Skeletal muscle cell (primary cell): ENCODE results near the gene MAP3K21.

Source experiments
- DNase-seq: peaks from one replicate; pipeline ENCODE4 v3.0.0-alpha.2; 2010; ENCODE audit warnings: low read depth
- H3K4me3 ChIP-seq: 2 replicates; pipeline ENCODE4 v1.5.1; 2011; ENCODE audit warnings: low read depth, mild to moderate bottlenecking, control low read depth, low read length, moderate library complexity

The MAP3K21 gene

DNA sequence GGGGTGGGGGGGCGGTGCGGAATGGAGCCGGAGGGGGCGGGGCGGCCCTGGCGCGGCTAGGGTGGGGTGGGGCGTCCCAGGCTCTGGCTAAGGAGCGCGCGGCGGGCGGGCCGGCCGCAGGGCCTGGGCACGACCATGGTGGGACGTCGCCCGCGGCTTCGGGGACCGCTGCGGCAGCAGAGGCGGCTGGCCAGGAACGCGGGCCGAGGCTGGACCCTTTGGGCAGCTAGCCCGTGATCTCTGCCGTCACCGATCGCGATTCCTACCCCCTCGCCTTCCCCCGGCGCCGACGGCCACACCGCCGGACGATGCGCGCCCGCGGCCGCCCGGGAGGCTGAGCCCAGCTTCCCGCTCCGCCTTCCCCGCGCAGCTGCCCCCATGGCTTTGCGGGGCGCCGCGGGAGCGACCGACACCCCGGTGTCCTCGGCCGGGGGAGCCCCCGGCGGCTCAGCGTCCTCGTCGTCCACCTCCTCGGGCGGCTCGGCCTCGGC lies at the start of gene MAP3K21:
Gene MAP3K21, plus strand, starts transcription at position 74 of the 491 bp plus-strand sequence. Its CDS starts 305 bp downstream, at position 379.
- DNase-seq = no peak
- H3K4me3 ChIP-seq = peak within 1 kb of the TSS; percentile 52

DNA sequence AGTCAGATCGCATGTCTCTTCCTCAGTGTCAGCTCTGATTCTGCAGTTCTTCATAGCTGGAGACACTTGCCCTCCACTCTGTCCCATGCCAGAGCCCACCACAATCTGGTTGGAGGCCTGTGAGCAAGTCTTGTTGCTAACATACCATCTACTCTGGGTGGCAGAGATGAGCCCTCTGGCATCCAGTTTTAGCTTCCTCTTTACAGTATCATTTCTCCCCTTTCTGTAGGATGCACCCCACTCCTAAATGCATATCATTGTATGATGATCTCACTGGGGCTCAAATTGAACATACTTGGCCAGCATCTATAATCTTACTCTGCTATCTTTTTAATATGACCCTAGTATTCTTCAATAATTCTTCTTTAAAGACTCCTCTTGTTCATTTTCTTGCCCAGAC lies 48.9 kb upstream of the MAP3K21 start:
- H3K4me3 ChIP-seq = no peak overlapping the region
- DNase-seq = no peak

DNA sequence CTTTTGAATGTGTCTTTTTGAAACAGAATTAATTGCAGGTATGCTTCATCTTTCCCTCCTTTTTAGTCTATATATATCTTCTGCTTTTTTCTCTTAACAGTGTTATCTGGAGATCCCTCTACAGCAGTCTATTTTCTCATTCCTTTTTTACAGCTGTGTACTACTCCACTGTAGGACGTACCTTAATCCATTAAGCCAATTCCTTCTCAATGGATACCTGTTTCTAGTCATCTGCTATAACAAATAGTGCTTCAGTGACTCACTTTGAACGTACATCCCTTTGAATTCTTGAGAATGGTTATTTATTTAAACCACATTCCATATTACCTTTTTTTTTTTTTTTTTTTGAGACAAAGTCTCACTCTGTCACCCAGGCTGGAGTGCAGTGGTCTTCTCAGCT lies 47.6 kb upstream of the MAP3K21 start:
- H3K4me3 ChIP-seq = no peak overlapping the region
- DNase-seq = no peak

DNA sequence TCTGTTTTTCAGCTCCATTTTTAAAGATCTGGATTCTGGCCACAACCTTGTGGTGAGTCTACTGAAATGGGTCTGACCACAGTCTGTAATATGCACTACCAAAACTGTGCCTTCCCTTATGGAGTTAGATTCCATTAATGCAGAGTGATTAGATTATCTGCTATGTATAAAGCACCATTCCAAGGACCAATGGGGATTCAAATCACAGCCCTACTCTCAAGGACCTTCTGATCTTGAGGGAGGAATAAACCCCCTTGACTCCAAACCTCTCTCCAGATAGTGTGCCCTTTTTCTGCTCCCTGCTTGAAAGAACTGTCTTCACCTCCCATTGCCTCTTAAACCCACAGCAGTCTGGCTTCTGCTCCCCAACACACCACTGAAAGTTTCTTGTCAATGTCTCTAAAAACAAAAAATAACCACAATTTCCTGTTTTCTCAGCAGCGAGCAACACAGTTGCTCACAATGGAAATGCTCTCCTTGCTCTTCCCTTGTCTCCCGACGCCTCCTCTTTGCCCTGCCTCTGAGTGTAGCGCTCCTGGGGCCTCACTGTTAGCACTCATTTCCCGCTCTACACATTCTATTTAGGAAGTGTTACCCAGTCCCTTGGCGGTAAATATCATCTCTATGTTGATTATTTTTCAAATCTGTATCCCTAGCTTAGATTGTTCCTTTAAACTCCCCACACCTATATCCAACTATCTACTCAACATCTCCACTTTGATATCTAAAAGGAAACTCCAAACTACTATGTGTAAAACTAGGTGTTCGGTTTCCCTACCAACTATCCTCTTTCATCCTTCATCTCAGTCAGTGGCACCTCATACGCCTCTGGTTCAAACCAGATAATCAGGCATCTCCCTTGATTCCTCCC lies 45.6 kb upstream of the MAP3K21 start:
- no peak for DNase-seq

DNA sequence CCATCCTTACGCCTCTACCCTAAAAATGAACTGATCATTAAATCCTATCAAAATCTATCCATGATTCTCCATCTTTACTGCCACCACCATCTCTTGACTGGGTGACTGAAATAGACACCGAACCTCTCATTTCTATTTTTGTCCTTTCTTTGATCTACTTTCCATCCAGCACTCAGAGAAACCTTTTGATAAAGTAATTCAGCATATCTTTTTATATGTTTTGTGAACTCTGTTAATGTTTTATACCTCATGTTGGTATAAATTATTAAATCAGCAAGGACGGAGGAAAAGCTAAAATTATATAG lies 45.0 kb upstream of the MAP3K21 start:
- H3K4me3 ChIP-seq = no peak overlapping the region
- no peak for DNase-seq

More for the DNA sequence above, 45.6 kb upstream of the MAP3K21 start:
- no peak overlapping the region for H3K4me3 ChIP-seq

DNA sequence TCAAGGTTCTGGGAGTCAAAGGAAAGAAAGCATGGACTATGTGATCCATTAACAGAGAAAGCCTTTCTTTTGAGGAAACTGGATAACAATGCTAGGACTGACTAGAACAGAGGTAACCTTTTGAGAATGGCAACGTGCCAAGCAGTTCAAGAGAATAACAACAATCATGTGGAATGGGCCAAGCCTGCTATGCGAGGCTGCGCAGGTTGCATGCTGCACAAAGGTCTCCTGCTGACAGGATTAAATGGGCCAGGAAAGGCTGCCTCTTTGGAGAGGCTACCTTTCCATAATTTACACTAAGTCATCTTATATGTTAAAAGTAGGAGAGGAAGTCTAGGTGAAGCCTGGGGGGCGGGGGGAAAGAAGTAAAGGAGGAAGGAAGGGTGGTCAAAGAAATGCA lies 37.8 kb upstream of the MAP3K21 start:
- no peak for DNase-seq
- no peak overlapping the region for H3K4me3 ChIP-seq

DNA sequence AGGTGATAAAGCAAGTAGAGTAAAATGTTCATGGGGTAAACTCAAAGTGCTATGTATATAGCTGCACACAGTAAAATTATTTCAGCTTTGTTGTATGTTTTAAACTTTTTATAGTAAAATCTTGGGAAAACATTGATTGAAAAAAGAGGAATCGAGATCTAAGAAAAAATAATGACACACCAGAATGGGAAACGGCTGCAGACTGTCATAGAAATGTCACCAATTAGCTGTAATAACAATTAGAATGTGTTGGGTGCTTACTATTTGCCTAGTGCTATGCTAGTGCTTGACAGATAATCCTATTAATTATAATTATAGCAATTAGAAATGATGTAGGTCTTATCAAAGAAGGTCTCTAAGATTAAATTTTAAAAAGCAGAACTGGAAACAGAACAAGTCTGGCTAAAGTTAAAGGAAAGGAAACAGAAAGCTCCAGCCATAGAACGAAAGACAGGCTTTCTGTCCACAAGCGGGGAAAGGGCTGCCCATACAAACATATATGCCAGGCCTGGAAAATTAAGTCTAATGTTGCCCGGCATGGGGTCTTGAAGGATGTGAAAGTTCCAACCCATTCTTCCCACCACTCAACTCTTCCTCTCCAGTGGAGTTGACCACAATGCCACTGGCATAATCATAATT lies 37.0 kb upstream of the MAP3K21 start:
- no peak for DNase-seq
- no peak overlapping the region for H3K4me3 ChIP-seq

DNA sequence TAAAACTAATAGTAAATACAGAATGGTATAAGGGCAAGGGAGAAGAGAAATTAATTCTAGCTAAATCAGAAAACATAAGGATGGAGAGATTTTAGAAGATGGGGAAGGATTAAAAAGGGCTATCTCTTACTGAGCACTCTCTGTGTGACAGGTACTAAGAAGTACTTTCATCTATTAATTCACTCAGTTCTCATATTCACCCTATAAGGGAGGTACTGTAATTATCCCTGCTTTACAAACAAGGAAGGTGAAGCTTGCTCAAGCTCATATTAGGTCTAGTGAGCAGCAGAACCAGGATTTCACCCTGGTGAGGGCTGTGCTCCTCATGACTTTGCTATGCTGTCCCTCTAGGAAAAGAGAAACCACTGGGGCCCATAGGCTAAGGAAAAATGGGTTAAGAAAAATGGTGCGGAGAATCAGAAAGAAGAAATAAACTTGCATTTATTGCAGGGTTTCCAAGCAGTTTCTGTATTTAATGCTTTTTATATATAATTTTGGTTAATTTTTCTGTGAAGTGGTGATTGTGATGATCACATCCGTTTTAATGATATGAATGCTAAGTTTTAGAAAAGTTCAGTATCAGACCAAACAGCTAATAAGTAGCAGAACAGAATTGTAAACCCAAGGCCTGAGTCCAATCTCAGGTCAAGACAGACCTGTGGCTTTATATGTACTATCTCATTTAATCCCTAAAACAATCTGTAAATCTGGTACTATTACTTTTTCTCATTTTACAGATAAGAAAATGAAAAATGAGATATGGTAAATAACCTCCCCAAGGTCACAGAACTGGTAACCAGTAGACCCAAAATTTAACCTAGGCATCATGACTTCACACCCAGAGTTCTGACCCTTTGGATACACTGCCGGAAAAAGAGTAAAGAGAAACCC lies 33.7 kb upstream of the MAP3K21 start:
- no peak for DNase-seq
- H3K4me3 ChIP-seq = no peak overlapping the region

DNA sequence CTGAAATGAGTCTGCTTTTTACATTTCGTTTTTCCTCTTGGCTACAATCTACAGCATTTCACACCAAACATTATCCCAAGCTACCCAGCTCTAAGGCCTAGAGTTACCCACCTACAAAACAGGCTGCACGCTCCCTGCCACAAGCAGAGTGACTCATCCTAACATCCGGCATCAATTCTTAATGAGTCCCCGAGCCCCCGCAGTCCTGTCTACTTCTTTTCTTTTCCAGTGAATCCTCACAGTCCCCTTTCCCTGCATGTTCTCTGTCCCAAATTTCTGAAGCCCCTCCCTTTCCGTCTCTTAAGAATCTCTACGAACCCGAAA lies 32.6 kb upstream of the MAP3K21 start:
- DNase-seq = peak; percentile 22
- H3K4me3 ChIP-seq = peak overlapping the region; percentile 80

DNA sequence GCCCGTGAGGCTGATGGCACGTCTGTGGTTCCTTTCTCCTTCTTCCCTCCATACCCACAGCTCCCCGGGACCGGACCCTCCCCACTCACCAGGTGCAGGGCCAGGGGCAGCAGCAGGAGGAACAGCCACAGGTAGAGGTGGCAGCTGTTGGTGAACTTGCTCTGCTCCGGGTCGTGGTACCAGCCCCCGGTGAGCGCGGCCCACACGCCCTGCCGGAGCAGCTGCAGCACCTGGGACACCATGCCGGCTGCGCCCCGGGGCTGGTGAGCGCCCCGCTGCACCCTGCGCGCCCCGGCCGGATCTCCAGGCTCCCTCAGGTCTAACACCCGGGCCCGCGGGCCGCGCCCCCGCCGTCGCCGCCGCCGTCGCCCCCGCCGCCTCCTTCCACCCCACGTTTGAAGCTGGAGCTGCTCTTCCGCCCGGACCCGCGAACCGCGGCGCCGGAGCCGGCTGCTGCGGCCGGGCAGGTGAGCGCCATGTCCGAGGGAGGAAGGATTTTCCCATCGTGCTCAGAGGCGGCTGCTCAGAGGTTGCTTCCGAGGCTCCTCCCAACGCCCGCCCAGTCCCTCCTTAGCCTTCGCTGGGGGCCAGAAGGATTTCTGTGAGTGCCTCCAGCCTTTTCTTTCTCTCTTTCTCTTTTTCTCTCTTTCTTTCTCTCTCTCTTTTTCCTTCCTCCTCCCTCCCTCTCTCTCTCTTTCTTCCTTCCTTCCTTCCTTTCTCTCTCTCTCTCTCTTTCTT lies 32.1 kb upstream of the MAP3K21 start, which contains the start of gene PCNX2:
Gene PCNX2, minus strand, starts transcription at position 489 of the 738 bp plus-strand sequence. Its CDS starts 247 bp downstream, at position 242.
- peak within 1 kb of the TSS; percentile 80 for H3K4me3 ChIP-seq
- DNase-seq = no peak

DNA sequence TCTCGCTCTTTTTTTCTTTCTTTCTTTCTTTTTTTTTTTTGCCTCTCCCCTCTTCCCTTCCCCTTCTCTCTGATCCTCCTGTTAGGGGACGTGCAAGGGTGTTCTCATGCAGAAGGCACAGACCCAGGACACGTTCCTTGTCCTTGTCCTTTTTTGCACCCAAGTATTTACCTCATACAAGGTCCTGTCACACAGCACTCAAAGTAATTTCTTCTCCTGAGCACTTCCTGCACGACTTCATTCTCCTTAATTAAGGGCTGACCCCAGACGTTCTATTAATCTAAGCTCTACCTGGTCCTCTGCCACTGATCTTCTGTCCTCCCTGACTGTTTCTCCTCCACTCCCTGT lies 31.6 kb upstream of the MAP3K21 start:
- H3K4me3 ChIP-seq = peak overlapping the region; percentile 80
- DNase-seq = no peak

DNA sequence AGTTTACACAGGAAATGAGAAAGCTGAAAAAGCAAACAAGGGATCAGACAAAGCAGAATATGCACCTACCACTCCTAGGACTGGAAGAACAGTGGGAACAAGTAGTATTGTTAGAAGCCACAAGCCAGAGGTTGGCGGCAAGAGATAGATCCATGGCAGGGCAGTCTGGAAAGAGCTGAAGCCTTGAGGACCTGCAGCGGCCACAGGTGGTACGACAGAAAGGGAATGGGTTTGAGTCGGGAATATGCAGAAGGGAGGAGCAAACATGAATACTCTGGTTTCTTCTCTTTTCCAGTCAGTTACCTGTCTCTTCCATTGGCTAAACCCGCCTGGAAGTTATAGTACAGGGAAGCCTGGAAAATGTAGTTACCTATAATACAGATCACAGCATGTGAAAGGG lies 28.1 kb upstream of the MAP3K21 start:
- H3K4me3 ChIP-seq = no peak overlapping the region
- DNase-seq = no peak

DNA sequence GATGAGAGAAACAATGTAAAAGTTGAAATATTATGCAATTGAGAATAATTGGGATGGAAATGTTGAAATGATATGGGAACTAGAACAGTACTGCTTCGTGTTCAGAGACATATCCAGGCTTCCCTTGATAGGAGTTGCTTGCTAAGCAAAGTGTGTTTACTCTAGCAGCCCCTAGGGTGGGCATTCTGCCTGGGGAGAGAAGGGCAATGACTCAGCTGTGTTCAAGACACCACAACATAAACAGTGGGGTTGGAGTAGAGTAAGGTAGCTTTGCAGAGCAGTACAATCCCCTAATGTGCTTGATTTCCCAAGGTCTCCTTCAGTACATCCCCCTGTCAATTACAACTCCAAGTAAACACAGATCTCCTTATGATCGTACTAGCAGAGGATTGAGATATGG lies 27.2 kb upstream of the MAP3K21 start:
- DNase-seq = no peak
- no peak overlapping the region for H3K4me3 ChIP-seq

DNA sequence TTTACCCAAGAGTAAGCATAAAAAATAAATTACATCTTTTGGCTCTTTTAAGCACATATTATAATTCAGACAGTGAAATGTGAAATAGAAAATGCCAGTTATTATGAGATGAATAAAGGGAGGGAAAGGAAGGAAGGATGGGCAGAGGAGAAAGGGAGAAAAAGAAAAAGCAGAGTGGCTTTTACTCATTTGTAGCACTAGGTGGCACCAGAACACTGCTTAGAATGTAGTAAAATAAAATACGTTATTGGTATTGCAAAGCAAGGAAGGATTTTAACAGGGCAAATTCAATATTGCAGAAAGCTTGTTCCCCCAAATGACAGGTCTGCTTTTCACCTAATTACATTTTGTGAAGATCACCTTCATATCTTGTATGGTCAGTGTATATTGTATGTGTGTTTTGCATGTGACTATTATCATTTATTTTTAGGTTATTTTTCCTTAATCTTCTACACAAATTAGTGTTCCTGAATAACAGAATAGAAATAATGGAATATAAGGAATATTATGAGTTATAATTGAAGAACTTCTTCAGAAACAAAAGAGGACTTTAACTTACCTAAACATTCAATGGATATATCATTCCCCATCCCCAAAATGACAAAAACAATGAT lies 22.9 kb upstream of the MAP3K21 start:
- no peak for DNase-seq
- no peak overlapping the region for H3K4me3 ChIP-seq

DNA sequence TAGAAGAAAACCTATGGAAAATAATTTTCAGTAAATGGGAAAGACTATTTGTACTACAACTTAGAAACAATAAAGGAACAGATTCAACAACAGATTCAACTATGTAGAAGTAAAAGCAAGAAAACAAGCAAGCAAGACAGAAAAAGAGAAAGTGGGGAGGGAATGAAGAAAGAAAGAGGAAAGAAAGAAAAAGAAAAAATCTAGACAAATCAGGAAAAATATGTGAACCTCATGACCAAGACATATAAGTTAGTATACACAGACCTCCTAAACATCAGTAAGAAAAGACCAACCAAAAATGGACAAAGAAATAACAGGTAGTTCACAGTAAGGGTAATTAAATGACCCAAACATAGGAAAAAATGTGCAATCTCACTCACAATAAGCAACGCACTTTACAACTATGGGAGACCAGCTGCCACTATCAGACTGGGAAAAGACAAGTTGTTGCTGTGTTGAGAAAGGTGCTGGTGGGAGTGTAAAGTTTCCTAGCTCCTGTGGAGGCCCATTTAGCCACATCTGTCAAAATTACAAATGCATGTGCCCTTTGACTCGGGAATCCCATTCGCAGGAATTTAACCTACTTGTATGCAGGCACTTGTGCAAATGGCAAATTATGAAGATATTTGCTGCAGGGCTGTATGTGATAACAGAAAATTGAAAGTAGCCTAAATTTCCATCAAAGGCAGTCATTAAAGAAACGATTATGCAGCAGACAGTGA lies 13.9 kb upstream of the MAP3K21 start:
- DNase-seq = no peak
- H3K4me3 ChIP-seq = no peak overlapping the region

DNA sequence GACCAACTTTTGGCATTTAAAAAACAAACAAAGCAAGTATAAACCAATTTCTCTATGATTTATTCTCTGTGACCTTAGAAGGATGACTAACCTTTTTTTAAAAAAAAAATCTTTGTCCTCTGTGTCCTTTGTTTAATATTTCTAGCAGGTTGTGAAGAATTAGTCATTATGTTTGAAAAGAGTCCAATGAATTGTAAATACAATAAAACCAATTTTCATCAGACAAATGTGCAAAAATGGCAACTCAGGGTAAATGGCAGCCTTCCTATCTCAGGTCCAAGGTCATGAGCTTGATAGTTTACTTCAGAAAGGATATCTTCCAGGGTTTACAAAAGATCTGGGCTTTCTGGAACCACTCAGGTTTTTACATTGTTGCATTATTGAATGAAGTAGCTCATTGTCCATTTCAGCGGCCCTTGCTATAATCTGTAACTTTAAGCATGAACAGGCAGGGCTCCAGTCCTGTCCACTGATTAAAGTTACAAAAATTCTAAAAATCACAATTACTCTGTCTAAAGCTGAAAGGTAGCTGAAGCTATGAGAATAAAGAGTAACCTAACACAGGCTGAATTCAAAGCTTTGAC lies 11.7 kb upstream of the MAP3K21 start:
- H3K4me3 ChIP-seq = no peak overlapping the region
- DNase-seq = no peak

DNA sequence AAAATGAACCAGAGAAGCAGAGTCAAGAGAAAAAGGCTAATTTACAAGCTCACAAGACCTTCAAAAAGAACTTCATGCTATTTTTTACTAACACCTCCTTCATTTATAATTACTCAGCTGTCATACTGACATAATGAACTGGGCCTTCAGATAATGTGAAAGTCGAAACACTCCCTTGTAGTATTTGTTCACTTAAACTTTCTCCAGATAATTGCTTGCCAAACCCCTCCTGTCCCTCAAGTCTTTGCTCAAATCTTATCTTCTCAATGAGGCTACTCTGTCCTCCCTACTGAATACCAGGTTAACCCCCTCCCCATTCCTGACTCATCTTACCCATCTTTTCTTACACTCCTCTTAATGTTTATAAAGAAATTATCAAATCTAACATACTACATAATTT lies 11.1 kb upstream of the MAP3K21 start:
- no peak overlapping the region for H3K4me3 ChIP-seq
- DNase-seq = no peak

DNA sequence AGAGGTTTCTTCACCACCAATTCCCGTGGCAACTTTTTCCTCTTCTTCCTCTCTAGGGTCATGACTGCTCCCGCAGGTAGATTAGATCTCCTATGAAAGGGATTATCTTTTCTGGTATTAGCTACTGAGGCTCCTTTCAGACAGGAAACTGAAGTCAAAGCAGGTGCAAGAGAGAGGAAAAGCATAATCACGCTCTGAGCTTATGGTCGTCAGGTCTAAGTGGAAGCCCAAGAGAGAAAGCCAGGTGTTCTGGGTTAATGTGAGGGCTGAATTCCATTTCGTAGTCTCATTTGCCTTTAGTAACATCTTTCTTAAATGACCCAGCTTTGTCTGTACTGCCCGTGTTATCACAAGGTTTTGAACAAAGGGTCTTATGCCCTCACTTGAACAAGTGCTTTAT lies 8.3 kb upstream of the MAP3K21 start:
- no peak for DNase-seq
- H3K4me3 ChIP-seq = no peak overlapping the region
